Measurements from ENCODE around the gene SDK1. TPM values are rescaled to one million over a fixed set of nuclear protein-coding genes. Genes with fewer than 3 reads are reported as not detected.

Gene SDK1
- total RNA-seq, 1 experiment from 2014 or later = 7.1 TPM

- no peaks in the 10 kb centered on the region for H3K27me3 Mint-ChIP-seq (ENCODE audit: insufficient read depth, unreplicated experiment)
- intact Hi-C loops (cut with micrococcal nuclease; ENCODE audit: unreplicated experiment) = no loop called here
- no peaks in the 10 kb centered on the region for H3K9me3 Mint-ChIP-seq (ENCODE audit: unreplicated experiment)
- Histone ChIP-seq H3K9me3 (no peaks in the 10 kb centered on the region), H3K36me3 (ENCODE audit: control insufficient read depth, insufficient read depth, low read length) (no peaks in the 10 kb centered on the region), H3K27me3 (replicated peaks; ENCODE audit: control insufficient read depth, insufficient read depth, low read length) (no peaks in the 10 kb centered on the region; the same call in 1 of the 2 replicates), H3K4me1 (no peaks in the 10 kb centered on the region), H3K4me3 (ENCODE audit: low read depth, low read length) (no peak overlapping the region)
- no peaks in the 10 kb centered on the region for H3K36me3 Mint-ChIP-seq (ENCODE audit: insufficient read depth, unreplicated experiment)
- no TSS peak for BruUV-seq (replicated peaks)
- no peak overlapping the region for H3K4me3 Mint-ChIP-seq (ENCODE audit: unreplicated experiment)
- no peak for DNase-seq
- peaks cover 6% of the 10 kb centered on the region for H3K4me1 Mint-ChIP-seq (ENCODE audit: low read depth, unreplicated experiment)
- CTCF ChIA-PET = no interaction called here
- POLR2A ChIA-PET = no interaction called here
- TF ChIP-seq CTCF (IDR thresholded peaks at IDR 0.05; ENCODE audit: insufficient read depth in 1 of 2, low read depth in 1 of 2, low read length in 1 of 2, severe bottlenecking in 1 of 2, unreplicated experiment in 1 of 2) = no peak
- H3K27ac Mint-ChIP-seq (ENCODE audit: unreplicated experiment) = no peak overlapping the region
Observed at GRCh38 chr7:3641582-3641981, 340.5 kb downstream of the SDK1 start.

- Histone ChIP-seq H3K9me3 (no peaks in the 10 kb centered on the region), H3K27me3 (replicated peaks; ENCODE audit: control insufficient read depth, insufficient read depth, low read length) (no peaks in the 10 kb centered on the region; the same call in 1 of the 2 replicates), H3K4me1 (no peaks in the 10 kb centered on the region), H3K4me3 (ENCODE audit: low read depth, low read length) (no peak overlapping the region), H3K36me3 (ENCODE audit: control insufficient read depth, insufficient read depth, low read length) (no peaks in the 10 kb centered on the region)
- Mint-ChIP-seq H3K36me3 (ENCODE audit: insufficient read depth, unreplicated experiment) (no peaks in the 10 kb centered on the region), H3K27me3 (ENCODE audit: insufficient read depth, unreplicated experiment) (no peaks in the 10 kb centered on the region), H3K27ac (ENCODE audit: unreplicated experiment) (no peak overlapping the region), H3K4me1 (ENCODE audit: low read depth, unreplicated experiment) (peaks cover 6% of the 10 kb centered on the region), H3K4me3 (ENCODE audit: unreplicated experiment) (no peak overlapping the region), H3K9me3 (ENCODE audit: unreplicated experiment) (no peaks in the 10 kb centered on the region)
- intact Hi-C loops (cut with micrococcal nuclease; ENCODE audit: unreplicated experiment) = no loop called here
- POLR2A ChIA-PET = no interaction called here
- no peak for DNase-seq
- CTCF ChIA-PET = interaction anchor here (0.6 kb wide), 1 partner anchor 929 kb away, joined by 3 read pairs; no protein-coding TSS in a partner anchor
- no TSS peak for BruUV-seq (replicated peaks)
- TF ChIP-seq CTCF (IDR thresholded peaks at IDR 0.05; ENCODE audit: insufficient read depth in 1 of 2, low read depth in 1 of 2, low read length in 1 of 2, severe bottlenecking in 1 of 2, unreplicated experiment in 1 of 2) = no peak
Observed at GRCh38 chr7:3643091-3643490, 342.0 kb downstream of the SDK1 start.

- Mint-ChIP-seq H3K36me3 (ENCODE audit: insufficient read depth, unreplicated experiment) (no peaks in the 10 kb centered on the region), H3K4me1 (ENCODE audit: low read depth, unreplicated experiment) (no peaks in the 10 kb centered on the region), H3K9me3 (ENCODE audit: unreplicated experiment) (no peaks in the 10 kb centered on the region), H3K27ac (ENCODE audit: unreplicated experiment) (no peak overlapping the region), H3K4me3 (ENCODE audit: unreplicated experiment) (no peak overlapping the region), H3K27me3 (ENCODE audit: insufficient read depth, unreplicated experiment) (no peaks in the 10 kb centered on the region)
- H3K4me3 ChIP-seq (ENCODE audit: low read depth, low read length) = no peak overlapping the region
- BruUV-seq (replicated peaks) = no TSS peak
- H3K27me3 ChIP-seq (replicated peaks; ENCODE audit: control insufficient read depth, insufficient read depth, low read length) = no peaks in the 10 kb centered on the region; the same call in 1 of the 2 replicates
- DNase-seq = no peak
- ChIA-PET CTCF (no interaction called here), POLR2A (no interaction called here)
- H3K4me1 ChIP-seq = no peaks in the 10 kb centered on the region
- H3K36me3 ChIP-seq (ENCODE audit: control insufficient read depth, insufficient read depth, low read length) = no peaks in the 10 kb centered on the region
- intact Hi-C loops (cut with micrococcal nuclease; ENCODE audit: unreplicated experiment) = no loop called here
- no peak for TF ChIP-seq CTCF (IDR thresholded peaks at IDR 0.05; ENCODE audit: insufficient read depth in 1 of 2, low read depth in 1 of 2, low read length in 1 of 2, severe bottlenecking in 1 of 2, unreplicated experiment in 1 of 2)
- H3K9me3 ChIP-seq = no peaks in the 10 kb centered on the region
Observed at GRCh38 chr7:3648276-3648675, 347.2 kb downstream of the SDK1 start.

Data from Caco-2 (cell line).